GM12875 (cell line): ENCODE data around the gene SPATA18.

Experiments used
- H3K4me3 ChIP-seq: one replicate; pipeline ENCODE4 v1.5.1; 2011; ENCODE audit warnings: low read depth, low read length, control low read depth
- CTCF ChIP-seq: IDR thresholded peaks from 2 replicates; pipeline ENCODE4 v1.5.1; 2011; ENCODE audit warnings: low read depth, mild to moderate bottlenecking, control low read depth, inconsistent platforms, low read length, moderate library complexity, borderline replicate concordance; ENCODE audit not compliant: insufficient read depth

Gene SPATA18

DNA sequence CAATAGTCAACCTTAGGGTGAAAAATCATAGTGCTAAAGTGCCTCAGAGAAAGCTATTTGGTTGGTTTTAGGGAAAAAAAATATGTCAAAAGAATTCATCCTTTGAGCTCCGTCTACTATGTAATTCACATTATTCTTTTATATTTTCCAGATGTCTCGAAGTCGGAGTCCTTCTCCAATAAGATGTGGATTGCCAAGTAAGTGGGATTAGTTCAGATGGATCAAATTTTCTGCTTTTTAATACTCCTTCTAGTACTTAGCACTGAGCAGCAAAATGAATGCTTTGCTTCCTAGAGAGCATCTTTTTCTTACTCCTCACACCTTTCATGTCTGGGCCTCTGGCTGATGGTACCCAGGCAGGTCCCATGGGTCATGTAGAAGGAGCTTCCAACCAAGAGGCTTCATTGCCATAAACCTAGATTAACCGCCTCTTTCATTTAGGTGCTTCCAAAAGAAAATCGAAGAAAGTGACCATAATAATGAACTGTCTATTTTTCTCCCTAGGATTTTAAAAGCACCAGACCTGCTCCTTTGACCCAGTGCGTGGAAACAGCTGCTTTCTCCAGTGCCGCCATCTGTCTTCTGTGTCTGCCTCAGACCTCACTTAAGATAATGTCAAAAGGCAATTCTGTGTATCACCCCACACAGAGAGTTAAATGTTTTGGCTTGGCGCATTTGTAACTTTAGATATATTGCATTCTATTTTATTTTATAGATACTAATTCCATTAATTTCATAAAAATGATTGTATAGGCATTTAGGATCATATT lies 43.5 kb downstream of the SPATA18 start:
- no peak for TF ChIP-seq CTCF
- H3K4me3 ChIP-seq: no peak overlapping the region

GRCh38 chr4:52095374-52095773 lies 44.3 kb downstream of the SPATA18 start:
- TF ChIP-seq CTCF: no peak
- no peak overlapping the region for H3K4me3 ChIP-seq

- no peak for TF ChIP-seq CTCF
- no peak overlapping the region for H3K4me3 ChIP-seq
Observed at GRCh38 chr4:52096048-52096447, 44.9 kb downstream of the SPATA18 start.

GRCh38 chr4:52098618-52099017 lies 47.5 kb downstream of the SPATA18 start:
- H3K4me3 ChIP-seq: no peak overlapping the region
- TF ChIP-seq CTCF: no peak

GRCh38 chr4:52099860-52100461 lies 48.9 kb downstream of the SPATA18 start:
- H3K4me3 ChIP-seq: no peak overlapping the region
- TF ChIP-seq CTCF: no peak

DNA sequence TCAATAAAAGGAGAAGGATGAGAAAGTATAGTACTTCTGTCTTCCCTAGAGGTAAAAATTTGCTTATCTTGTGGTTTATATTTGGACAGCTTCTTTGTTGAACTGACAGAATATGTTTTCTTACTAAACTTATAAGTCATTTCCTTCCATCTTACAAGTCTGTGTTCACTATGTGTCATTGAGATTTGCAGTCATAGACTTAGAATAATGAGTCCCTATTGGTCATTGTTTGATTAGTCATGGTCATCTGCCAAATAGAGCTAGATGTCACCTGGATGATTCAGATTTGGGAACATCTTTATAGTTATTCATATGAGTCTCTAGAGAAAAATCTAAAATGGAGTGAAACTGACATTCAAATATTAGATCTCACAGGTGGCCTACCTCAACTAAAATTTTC lies 51.5 kb downstream of the SPATA18 start:
- H3K4me3 ChIP-seq: no peak overlapping the region
- TF ChIP-seq CTCF: no peak

DNA sequence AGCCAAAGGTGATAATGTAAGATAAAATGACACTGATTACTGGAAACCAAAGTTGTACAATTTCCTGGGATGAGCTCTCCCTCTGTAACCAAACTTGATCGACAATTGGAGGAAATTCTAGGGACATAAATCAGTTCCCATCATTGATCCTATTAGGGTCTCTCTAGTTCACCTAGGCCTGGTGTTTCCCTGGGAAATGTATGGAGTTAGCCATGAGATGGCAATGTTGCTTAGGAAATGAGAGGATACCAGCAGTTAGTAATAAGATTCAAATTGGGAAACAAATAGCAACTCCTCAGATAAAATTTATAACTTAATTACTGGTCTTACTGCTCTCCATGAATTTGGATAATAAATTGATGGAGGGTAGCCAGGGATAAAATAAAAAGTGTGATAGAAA lies 52.2 kb downstream of the SPATA18 start:
- no peak for TF ChIP-seq CTCF
- no peak overlapping the region for H3K4me3 ChIP-seq
